Fibroblast of mammary gland (primary cell): ENCODE measurements around the gene PTPN5.

Experiments used
- DNase-seq: peaks from one replicate; pipeline ENCODE4 v3.0.0-alpha.2; 2010; ENCODE audit warnings: low read depth
- H3K4me3 ChIP-seq: 2 replicates; pipeline ENCODE4 v1.5.1; 2011; ENCODE audit warnings: low read depth, mild to moderate bottlenecking, low read length, moderate library complexity; ENCODE audit not compliant: control insufficient read depth
- TF ChIP-seq, protein P1 (sequence below): conservative IDR thresholded peaks from 2 replicates; pipeline ENCODE4 v1.5.1; 2011; ENCODE audit warnings: low read depth, low read length, inconsistent platforms; ENCODE audit not compliant: control insufficient read depth, insufficient read depth

Gene PTPN5

DNA sequence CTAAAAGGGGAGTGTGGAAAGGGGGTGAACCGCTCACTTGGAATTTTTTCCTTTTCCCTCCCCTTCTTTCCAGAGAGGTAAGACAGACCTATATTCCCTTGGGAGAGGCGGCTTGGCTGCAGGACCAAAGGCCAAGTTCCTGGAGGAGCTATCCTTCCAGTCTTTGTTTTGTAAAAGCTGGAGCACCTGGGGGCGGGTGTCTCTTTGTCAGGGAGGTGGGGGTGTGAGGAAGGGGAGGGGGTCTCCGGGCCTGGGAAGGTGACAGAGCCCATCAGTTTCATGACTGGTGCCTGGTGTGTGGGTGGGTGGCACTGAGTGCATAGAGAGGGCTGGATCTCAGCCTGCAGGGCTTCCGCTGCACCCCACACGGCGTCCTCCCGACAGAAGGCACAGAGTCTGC, 18.5 kb downstream of the PTPN5 start:
- TF ChIP-seq, protein P1, sequence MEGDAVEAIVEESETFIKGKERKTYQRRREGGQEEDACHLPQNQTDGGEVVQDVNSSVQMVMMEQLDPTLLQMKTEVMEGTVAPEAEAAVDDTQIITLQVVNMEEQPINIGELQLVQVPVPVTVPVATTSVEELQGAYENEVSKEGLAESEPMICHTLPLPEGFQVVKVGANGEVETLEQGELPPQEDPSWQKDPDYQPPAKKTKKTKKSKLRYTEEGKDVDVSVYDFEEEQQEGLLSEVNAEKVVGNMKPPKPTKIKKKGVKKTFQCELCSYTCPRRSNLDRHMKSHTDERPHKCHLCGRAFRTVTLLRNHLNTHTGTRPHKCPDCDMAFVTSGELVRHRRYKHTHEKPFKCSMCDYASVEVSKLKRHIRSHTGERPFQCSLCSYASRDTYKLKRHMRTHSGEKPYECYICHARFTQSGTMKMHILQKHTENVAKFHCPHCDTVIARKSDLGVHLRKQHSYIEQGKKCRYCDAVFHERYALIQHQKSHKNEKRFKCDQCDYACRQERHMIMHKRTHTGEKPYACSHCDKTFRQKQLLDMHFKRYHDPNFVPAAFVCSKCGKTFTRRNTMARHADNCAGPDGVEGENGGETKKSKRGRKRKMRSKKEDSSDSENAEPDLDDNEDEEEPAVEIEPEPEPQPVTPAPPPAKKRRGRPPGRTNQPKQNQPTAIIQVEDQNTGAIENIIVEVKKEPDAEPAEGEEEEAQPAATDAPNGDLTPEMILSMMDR, result no peak
- no peak for DNase-seq
- no peak overlapping the region for H3K4me3 ChIP-seq

DNA sequence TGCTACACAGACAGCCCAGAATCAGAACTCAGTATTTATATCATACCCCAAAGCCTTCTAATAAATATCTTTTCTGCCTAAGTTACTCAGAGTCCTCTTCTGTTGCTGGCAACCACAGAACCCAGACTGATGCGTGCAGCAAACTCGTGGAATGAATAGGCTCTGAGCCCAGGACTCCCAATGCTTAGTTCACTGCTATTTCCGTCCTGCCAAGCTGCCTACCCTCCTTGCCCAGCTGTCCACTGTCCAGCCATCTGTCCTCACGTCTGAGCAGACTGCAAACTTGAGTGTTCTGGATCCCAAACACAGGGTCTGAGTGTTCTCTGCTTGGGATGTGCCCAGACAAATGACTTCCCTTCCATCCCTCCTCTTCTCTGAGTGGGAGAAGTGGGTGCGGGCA, 19.4 kb downstream of the PTPN5 start:
- TF ChIP-seq, protein P1, result no peak
- no peak for DNase-seq
- no peak overlapping the region for H3K4me3 ChIP-seq

DNA sequence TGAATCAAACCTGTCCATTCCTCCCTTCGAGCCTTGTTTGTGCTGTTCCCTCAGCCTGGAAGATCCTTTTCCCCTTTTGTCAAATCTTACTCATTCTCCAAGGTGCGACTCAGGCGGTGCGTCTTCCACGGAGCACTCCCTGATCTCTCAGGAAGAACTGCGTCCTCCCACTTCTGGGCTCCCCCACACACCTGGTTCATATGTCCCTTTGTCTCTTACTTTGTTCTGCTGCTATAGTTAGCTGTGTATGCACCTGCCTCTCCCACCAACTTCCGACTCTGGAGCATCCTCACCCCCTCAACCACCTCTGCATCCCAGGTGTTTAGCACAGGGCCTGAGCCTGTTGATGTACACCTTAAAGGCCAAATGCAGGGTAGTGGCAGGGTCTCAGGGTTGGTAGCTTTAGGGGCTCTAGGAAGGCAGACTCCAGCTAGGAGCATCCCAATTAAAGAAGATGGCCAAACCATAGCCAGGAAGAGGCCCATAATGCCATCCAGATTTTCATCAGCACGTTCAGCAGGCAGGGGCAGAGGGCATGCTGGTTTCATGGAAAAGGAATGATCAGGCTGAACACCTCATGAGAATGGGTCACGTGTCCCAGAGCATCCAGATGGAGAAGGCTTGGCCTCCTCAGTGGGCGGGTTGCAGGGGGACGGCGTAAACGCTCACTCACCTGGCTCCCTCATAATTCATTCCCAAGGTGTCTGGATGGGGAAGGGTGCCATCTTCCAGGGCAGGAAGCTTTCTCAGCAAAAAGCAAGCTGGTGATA, 20.1 kb downstream of the PTPN5 start:
- TF ChIP-seq, protein P1, result no peak
- DNase-seq, result no peak
- H3K4me3 ChIP-seq, result no peak overlapping the region

DNA sequence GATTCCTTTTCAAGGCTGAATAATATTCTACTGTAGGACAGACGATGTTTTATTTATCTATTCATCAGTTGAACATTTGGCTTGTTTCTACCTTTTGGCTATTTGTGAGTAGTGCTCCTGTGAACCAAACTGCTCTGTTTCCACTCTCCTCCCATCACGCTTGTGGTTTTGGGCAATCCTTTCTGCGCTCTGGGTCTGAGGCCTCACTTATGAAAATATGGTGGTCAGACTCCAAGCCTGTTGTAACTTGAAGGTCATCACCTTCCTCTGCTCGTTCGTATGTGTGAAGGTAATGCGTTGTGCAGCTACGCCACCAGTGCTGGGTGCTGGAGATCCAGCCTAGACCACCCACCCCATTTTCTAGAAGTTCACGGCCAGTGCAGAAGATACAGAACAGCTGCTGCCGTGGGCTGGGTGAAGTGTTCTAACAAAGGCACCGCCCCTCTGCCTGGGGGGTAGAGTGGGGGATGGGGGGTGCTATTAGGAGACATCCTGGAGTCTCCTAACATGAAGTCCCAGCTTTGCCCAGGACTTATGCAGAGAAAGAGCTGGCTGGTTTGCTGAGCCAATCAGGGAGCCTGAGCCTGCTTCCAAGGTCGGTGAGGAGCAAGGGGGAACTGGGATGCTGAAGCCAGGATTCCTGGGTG, 21.0 kb downstream of the PTPN5 start:
- H3K4me3 ChIP-seq, result no peak overlapping the region
- TF ChIP-seq, protein P1, result no peak
- no peak for DNase-seq

DNA sequence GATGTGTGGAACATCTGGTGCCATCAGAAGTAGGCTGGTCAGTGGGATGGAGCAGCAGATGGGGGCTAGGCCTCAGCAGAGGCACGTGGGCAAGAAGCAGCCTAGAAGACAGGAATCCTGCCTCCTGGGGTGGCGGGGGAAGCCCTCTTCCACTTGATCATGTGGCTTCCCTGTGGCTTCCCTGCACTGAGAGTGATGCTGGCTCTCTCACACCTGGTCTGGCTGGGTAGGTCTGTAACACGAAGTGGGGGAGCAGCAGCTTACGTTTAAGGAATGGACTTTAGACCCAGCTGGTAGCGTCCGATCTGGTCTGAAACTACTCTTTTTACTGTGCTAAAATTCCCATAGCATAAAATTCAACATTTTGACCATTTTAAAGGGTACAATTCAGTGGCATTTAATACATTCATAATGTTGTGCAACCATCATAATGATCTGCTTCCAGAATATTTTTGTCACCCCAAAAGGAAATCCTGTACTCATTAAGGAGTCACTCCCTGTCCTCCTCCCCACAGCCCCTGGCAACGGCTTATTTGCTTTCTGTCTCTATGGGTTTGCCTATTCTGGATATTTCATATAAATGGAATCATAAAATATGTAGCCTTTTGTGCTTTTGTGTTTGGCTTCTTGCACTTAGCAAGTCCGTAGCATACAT, 21.7 kb downstream of the PTPN5 start:
- no peak for DNase-seq
- TF ChIP-seq, protein P1, result no peak
- H3K4me3 ChIP-seq, result no peak overlapping the region

DNA sequence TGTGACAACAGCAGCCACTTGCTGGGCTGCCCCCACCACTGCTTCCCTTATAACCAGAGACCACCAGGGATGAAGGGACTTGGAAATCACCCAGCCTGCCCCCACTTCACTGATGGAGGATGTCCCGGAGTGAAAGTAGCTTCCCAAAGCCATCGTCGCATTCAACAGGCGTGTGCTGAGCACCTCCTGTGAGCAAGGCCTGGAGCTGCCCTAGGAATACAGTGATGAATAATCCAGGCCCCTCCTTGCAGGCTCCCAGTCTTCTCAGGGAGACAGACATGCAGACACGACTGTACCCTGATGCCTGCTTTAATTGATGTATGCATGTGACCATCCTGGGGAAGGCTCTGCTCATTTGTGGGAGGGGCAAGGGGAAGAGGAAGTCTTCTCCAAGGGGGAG, 22.6 kb downstream of the PTPN5 start:
- TF ChIP-seq, protein P1, result no peak
- no peak overlapping the region for H3K4me3 ChIP-seq
- no peak for DNase-seq
